DND-41 (cell line): ENCODE results near the gene IGFBP7.

ENCODE experiments used
- CTCF ChIP-seq: IDR thresholded peaks from 2 replicates; pipeline ENCODE4 v1.5.1; 2012; ENCODE audit warnings: borderline replicate concordance, low read length, moderate library complexity, mild to moderate bottlenecking; ENCODE audit not compliant: poor library complexity, severe bottlenecking; ENCODE audit errors: extremely low read depth
- EZH2 ChIP-seq: IDR thresholded peaks from 3 replicates; pipeline ENCODE4 v1.6.1; 2012; ENCODE audit warnings: borderline replicate concordance, low read depth, mild to moderate bottlenecking, moderate library complexity, low read length, inconsistent platforms; ENCODE audit not compliant: severe bottlenecking

GRCh38 chr4:57103051-57103450 is 7.1 kb downstream of the IGFBP7 start:
- TF ChIP-seq CTCF (no peak), EZH2 (no peak)
